ENCODE data around the gene CASKIN2.

Gene CASKIN2

DNA sequence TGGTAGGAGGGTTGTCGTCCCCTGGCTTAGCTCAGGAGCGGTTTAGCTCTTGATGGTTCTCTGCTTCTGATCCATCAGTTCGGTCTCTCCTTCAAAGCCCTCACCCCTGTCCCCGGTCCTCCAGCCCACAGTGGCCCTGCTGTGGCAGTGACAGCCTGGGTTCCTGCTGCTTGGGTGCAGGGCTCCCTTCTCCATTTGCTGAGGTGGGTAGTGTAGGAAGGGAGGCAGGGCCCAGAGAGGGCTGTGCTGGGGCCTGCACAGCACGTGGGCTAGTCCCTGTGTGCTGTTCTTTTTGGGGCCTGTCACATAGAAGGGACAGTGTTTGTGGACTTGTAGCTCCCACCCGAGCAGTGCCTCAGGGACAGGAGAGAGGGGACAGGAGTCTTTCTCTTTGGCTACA, 40.6 kb downstream of the CASKIN2 start:
- H3K27me3 ChIP-seq (ENCODE audit: low read depth, low read length) = no peaks in the 10 kb centered on the region
- H3K36me3 ChIP-seq (replicated peaks; ENCODE audit: low read depth, low read length) = peaks cover 4% of the 10 kb centered on the region
- no peaks in the 10 kb centered on the region for H3K9me3 ChIP-seq (ENCODE audit: insufficient read depth, low read length)
- H2AFZ ChIP-seq (ENCODE audit: low read depth, low read length) = no peak overlapping the region
- no peaks in the 10 kb centered on the region for H3K79me2 ChIP-seq (ENCODE audit: low read length)
- H3K9ac ChIP-seq (ENCODE audit: low read length) = no peak overlapping the region
- H3K27ac ChIP-seq (ENCODE audit: low read length) = no peak overlapping the region
- TF ChIP-seq EZH2phosphoT487 (IDR thresholded peaks at IDR 0.05; ENCODE audit: low read depth) = no peak
- TF ChIP-seq, protein P1, sequence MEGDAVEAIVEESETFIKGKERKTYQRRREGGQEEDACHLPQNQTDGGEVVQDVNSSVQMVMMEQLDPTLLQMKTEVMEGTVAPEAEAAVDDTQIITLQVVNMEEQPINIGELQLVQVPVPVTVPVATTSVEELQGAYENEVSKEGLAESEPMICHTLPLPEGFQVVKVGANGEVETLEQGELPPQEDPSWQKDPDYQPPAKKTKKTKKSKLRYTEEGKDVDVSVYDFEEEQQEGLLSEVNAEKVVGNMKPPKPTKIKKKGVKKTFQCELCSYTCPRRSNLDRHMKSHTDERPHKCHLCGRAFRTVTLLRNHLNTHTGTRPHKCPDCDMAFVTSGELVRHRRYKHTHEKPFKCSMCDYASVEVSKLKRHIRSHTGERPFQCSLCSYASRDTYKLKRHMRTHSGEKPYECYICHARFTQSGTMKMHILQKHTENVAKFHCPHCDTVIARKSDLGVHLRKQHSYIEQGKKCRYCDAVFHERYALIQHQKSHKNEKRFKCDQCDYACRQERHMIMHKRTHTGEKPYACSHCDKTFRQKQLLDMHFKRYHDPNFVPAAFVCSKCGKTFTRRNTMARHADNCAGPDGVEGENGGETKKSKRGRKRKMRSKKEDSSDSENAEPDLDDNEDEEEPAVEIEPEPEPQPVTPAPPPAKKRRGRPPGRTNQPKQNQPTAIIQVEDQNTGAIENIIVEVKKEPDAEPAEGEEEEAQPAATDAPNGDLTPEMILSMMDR (IDR thresholded peaks at IDR 0.05; ENCODE audit: low read depth, low read length) = no peak
- H3K4me3 ChIP-seq (ENCODE audit: low read length) = no peak overlapping the region
- H4K20me1 ChIP-seq (ENCODE audit: insufficient read depth, low read length) = no peaks in the 10 kb centered on the region
- no peaks in the 10 kb centered on the region for H3K4me1 ChIP-seq (ENCODE audit: low read length)
- no peak overlapping the region for H3K4me2 ChIP-seq (ENCODE audit: low read length)

DNA sequence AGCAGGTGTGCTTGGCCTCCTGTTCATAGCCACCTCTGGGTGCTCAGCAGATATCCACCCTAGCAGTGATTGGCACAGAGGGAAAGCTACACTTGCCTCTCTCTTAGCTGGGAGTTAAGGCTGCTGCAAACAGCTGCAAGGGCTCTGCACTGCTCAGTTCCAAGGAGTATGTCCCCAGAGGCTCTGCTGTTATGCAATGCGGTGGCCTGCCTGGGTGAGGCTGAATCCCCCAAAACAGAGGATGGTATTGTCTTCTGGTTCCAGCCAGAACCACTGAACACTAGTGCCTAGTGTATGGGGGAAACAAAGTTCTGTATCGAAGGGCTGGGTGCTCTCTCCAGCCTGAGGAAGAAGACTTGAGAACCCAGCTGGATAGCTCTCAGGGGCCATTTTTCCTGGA, 42.1 kb downstream of the CASKIN2 start:
- Histone ChIP-seq H3K9me3 (ENCODE audit: insufficient read depth, low read length) (no peaks in the 10 kb centered on the region), H3K4me1 (ENCODE audit: low read length) (no peaks in the 10 kb centered on the region), H3K9ac (ENCODE audit: low read length) (no peak overlapping the region)

DNA sequence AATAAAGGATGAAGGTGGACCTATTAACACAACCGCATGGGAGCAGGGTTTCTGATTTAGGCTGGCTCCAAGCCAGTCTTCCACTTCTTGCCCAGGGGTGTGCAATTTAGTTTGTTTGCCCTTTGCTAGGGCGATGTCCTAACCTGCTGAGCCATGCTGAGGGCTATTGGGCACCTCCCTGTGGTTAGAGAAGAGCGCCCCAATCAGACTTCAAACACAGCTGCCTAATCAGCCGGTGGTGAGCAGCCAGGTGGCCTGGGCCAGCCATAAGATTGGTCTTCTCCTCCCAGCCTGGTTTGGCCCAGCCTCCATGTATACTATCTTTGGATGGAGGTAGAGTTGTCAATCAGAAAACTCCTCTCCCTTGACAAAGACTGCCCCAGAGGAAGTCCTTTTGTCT, 43.2 kb downstream of the CASKIN2 start:
- H3K4me1 ChIP-seq (ENCODE audit: low read length) = no peaks in the 10 kb centered on the region
- H3K27me3 ChIP-seq (ENCODE audit: low read depth, low read length) = no peaks in the 10 kb centered on the region
- peaks cover 4% of the 10 kb centered on the region for H3K36me3 ChIP-seq (replicated peaks; ENCODE audit: low read depth, low read length)
- H2AFZ ChIP-seq (ENCODE audit: low read depth, low read length) = no peak overlapping the region
- H3K79me2 ChIP-seq (ENCODE audit: low read length) = no peaks in the 10 kb centered on the region
- H3K4me2 ChIP-seq (ENCODE audit: low read length) = no peak overlapping the region
- no peak overlapping the region for H3K9ac ChIP-seq (ENCODE audit: low read length)
- H4K20me1 ChIP-seq (ENCODE audit: insufficient read depth, low read length) = no peaks in the 10 kb centered on the region
- no peak overlapping the region for H3K27ac ChIP-seq (ENCODE audit: low read length)
- TF ChIP-seq, protein P1 (IDR thresholded peaks at IDR 0.05; ENCODE audit: low read depth, low read length) = no peak
- TF ChIP-seq EZH2phosphoT487 (IDR thresholded peaks at IDR 0.05; ENCODE audit: low read depth) = no peak
- H3K4me3 ChIP-seq (ENCODE audit: low read length) = no peak overlapping the region
- no peaks in the 10 kb centered on the region for H3K9me3 ChIP-seq (ENCODE audit: insufficient read depth, low read length)

More for the DNA sequence above, 42.1 kb downstream of the CASKIN2 start:
- Histone ChIP-seq H3K79me2 (ENCODE audit: low read length) (no peaks in the 10 kb centered on the region), H4K20me1 (ENCODE audit: insufficient read depth, low read length) (no peaks in the 10 kb centered on the region), H3K4me2 (ENCODE audit: low read length) (no peak overlapping the region), H3K27me3 (ENCODE audit: low read depth, low read length) (no peaks in the 10 kb centered on the region), H3K4me3 (ENCODE audit: low read length) (no peak overlapping the region), H3K36me3 (replicated peaks; ENCODE audit: low read depth, low read length) (peaks cover 4% of the 10 kb centered on the region), H3K27ac (ENCODE audit: low read length) (no peak overlapping the region), H2AFZ (ENCODE audit: low read depth, low read length) (no peak overlapping the region)
- TF ChIP-seq, protein P1 (IDR thresholded peaks at IDR 0.05; ENCODE audit: low read depth, low read length) = no peak
- TF ChIP-seq EZH2phosphoT487 (IDR thresholded peaks at IDR 0.05; ENCODE audit: low read depth) = no peak

DNA sequence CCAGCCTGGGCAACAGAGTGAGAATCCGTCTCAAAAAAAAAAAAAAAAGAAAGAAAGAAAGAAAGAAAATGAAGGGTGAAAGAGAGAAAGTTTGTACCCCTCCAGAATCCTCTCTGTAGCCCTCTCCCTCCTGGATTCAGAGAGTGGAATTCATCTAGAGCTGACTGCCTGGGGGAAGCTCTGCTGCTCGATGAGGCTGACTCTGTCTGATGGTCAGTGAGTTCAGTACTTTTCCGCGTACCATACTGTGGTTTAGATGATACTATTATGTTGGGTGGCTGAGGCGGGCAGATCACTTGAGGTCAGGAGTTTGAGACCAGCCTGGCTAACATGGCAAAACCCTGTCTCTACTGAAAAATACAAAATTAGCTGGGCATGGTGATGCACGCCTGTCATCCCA, 44.1 kb downstream of the CASKIN2 start:
- Histone ChIP-seq H3K4me2 (ENCODE audit: low read length) (no peak overlapping the region), H2AFZ (ENCODE audit: low read depth, low read length) (no peak overlapping the region), H3K9me3 (ENCODE audit: insufficient read depth, low read length) (no peaks in the 10 kb centered on the region), H4K20me1 (ENCODE audit: insufficient read depth, low read length) (no peaks in the 10 kb centered on the region), H3K9ac (ENCODE audit: low read length) (no peak overlapping the region), H3K79me2 (ENCODE audit: low read length) (no peaks in the 10 kb centered on the region), H3K27me3 (ENCODE audit: low read depth, low read length) (no peaks in the 10 kb centered on the region), H3K4me1 (ENCODE audit: low read length) (no peaks in the 10 kb centered on the region), H3K4me3 (ENCODE audit: low read length) (no peak overlapping the region), H3K36me3 (replicated peaks; ENCODE audit: low read depth, low read length) (peaks cover 4% of the 10 kb centered on the region), H3K27ac (ENCODE audit: low read length) (no peak overlapping the region)
- no peak for TF ChIP-seq EZH2phosphoT487 (IDR thresholded peaks at IDR 0.05; ENCODE audit: low read depth)
- TF ChIP-seq, protein P1 (IDR thresholded peaks at IDR 0.05; ENCODE audit: low read depth, low read length) = no peak

Data from OCI-LY3 (cell line).